Peyer's patch (tissue), 4 donors: ENCODE data around the gene MAGEB10.

Experiments used
- POLR2A ChIP-seq, 2 donors: fragments of 450-650 bp; IDR thresholded peaks; one replicate each; pipeline ENCODE4 v1.5.1; 2017; ENCODE audit warnings: antibody characterized with exemption in 2 of 2, mild to moderate bottlenecking in 2 of 2, moderate library complexity in 2 of 2
- TF ChIP-seq, protein P1 (sequence below), 6 experiments: fragments of 450-650 bp in 4 of 6; fragments of 200-600 bp in 2 of 6; sonication (generic) in 1 of 6; IDR thresholded peaks; one replicate each; pipeline ENCODE4 v1.5.1; 2017 to 2019; ENCODE audit warnings: antibody characterized with exemption in 6 of 6, mild to moderate bottlenecking in 3 of 6, moderate library complexity in 1 of 6

DNA sequence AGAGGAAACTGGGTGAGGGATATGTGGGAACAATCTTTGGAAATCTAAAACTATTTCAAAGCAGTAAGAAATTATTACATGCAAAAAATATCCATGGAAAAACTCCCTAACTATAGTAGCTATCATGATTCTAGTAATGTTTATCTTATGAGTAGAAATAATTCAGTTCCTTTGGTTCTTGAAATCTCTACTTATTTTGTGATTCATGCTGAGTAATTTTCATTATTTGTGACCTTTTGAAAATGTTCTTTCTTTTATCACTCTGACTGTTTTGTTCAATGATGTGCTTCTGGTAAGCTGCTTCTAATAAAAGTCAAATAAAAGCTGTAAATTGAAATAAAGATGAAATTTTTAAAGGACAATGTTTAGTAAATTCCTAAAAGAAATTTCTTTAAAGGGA lies 40.4 kb upstream of the MAGEB10 start:
- TF ChIP-seq, protein P1, sequence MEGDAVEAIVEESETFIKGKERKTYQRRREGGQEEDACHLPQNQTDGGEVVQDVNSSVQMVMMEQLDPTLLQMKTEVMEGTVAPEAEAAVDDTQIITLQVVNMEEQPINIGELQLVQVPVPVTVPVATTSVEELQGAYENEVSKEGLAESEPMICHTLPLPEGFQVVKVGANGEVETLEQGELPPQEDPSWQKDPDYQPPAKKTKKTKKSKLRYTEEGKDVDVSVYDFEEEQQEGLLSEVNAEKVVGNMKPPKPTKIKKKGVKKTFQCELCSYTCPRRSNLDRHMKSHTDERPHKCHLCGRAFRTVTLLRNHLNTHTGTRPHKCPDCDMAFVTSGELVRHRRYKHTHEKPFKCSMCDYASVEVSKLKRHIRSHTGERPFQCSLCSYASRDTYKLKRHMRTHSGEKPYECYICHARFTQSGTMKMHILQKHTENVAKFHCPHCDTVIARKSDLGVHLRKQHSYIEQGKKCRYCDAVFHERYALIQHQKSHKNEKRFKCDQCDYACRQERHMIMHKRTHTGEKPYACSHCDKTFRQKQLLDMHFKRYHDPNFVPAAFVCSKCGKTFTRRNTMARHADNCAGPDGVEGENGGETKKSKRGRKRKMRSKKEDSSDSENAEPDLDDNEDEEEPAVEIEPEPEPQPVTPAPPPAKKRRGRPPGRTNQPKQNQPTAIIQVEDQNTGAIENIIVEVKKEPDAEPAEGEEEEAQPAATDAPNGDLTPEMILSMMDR (IDR thresholded peaks at IDR 0.05) = no peak
- TF ChIP-seq POLR2A (IDR thresholded peaks at IDR 0.05) = no peak
